Caco-2 (cell line): ENCODE measurements around the gene ADH1A. TPM values are rescaled to one million over a fixed set of nuclear protein-coding genes. Genes with fewer than 3 reads are reported as not detected.

Source experiments
- Bru-seq: library from RNA; stranded (reverse); fragments of 400-500 nt; gene quantifications from one replicate; lab custom pipeline; 2021; lab: Mats Ljungman, UMichigan
- BruChase-seq, 2 experiments: library from RNA; stranded (reverse); fragments of 400-500 nt; gene quantifications; one replicate each; lab custom pipeline; 2021; lab: Mats Ljungman, UMichigan
- BruUV-seq: library from RNA; stranded (reverse); fragments of 400-500 nt; replicated peaks from 2 replicates; lab custom pipeline; 2021; lab: Mats Ljungman, UMichigan
- CTCF ChIA-PET: fragments of 300-600 bp; sonication (Branson Sonifier 250); formaldehyde crosslinking; loops from one replicate; lab custom pipeline; 2022; ENCODE audit warnings: antibody characterized with exemption; lab: Charles Lee
- POLR2A ChIA-PET: fragments of 300-600 bp; sonication (Branson Sonifier 250); formaldehyde crosslinking; loops from one replicate; lab custom pipeline; 2022; ENCODE audit warnings: antibody characterized with exemption; lab: Charles Lee
- DNase-seq, 2 experiments: peaks; one replicate each; pipeline versions ENCODE4 v3.0.0 to v3.0.0-alpha.2; 2020 to 2022
- H3K27me3 ChIP-seq: replicated peaks from 2 replicates; pipeline ENCODE4 v1.6.0; 2011; ENCODE audit warnings: low read length; ENCODE audit not compliant: control insufficient read depth, insufficient read depth
- H3K36me3 ChIP-seq: 2 replicates; pipeline ENCODE4 v1.5.1; 2011; ENCODE audit warnings: low read length; ENCODE audit not compliant: control insufficient read depth, insufficient read depth
- H3K4me1 ChIP-seq: fragments of 250-450 bp; sonication (Bioruptor Pico); 2 replicates; pipeline ENCODE4 v1.5.1; 2020; ENCODE audit warnings: mild to moderate bottlenecking
- H3K4me3 ChIP-seq: 2 replicates; pipeline ENCODE4 v1.5.1; 2011; ENCODE audit warnings: low read depth, mild to moderate bottlenecking, control low read depth, low read length
- H3K9me3 ChIP-seq: fragments of 250-450 bp; sonication (Bioruptor Pico); 2 replicates; pipeline ENCODE4 v1.5.1; 2020; ENCODE audit warnings: mild to moderate bottlenecking, moderate library complexity
- H3K27ac Mint-ChIP-seq: one replicate; pipeline ENCODE4 v1.8.0; 2022; ENCODE audit warnings: mixed read lengths; ENCODE audit not compliant: unreplicated experiment
- H3K27me3 Mint-ChIP-seq: one replicate; pipeline ENCODE4 v1.8.0; 2022; ENCODE audit warnings: mixed read lengths; ENCODE audit not compliant: insufficient read depth, unreplicated experiment
- H3K36me3 Mint-ChIP-seq: one replicate; pipeline ENCODE4 v1.8.0; 2022; ENCODE audit warnings: mild to moderate bottlenecking, mixed read lengths; ENCODE audit not compliant: insufficient read depth, unreplicated experiment
- H3K4me1 Mint-ChIP-seq: one replicate; pipeline ENCODE4 v1.8.0; 2022; ENCODE audit warnings: low read depth, mixed read lengths; ENCODE audit not compliant: unreplicated experiment
- H3K4me3 Mint-ChIP-seq: one replicate; pipeline ENCODE4 v1.8.0; 2022; ENCODE audit warnings: mild to moderate bottlenecking, moderate library complexity, mixed read lengths; ENCODE audit not compliant: unreplicated experiment
- H3K9me3 Mint-ChIP-seq: one replicate; pipeline ENCODE4 v1.8.0; 2022; ENCODE audit warnings: mixed read lengths; ENCODE audit not compliant: unreplicated experiment
- intact Hi-C: fragments of 100-400 bp; cut with micrococcal nuclease; formaldehyde crosslinking; loops from one replicate; pipeline ENCODE4 v1.10.0; 2022; ENCODE audit not compliant: unreplicated experiment
- long read RNA-seq: library from polyadenylated mRNA; stranded (forward); transcript quantifications from one replicate; pipeline ENCODE4 v2.0.0, GENCODE V29; 2022
- total RNA-seq: library from RNA; stranded (reverse); gene quantifications from 2 replicates; pipeline ENCODE4 v1.2.3, GENCODE V29; 2022
- TF ChIP-seq, protein P1 (sequence below), 2 experiments: fragments of 200-600 bp in 1 of 2; IDR thresholded peaks; 1 replicate in 1 of 2; 2 replicates in 1 of 2; pipeline versions ENCODE4 v1.5.1 to v1.8.0; 2011 to 2022; ENCODE audit warnings: antibody characterized with exemption in 1 of 2, control low read depth in 1 of 2, inconsistent platforms in 1 of 2, low read depth in 1 of 2, low read length in 1 of 2, mild to moderate bottlenecking in 1 of 2, moderate library complexity in 1 of 2; ENCODE audit not compliant: insufficient read depth in 1 of 2, severe bottlenecking in 1 of 2, unreplicated experiment in 1 of 2

The ADH1A gene
- total RNA-seq, result not detected in 2 replicates
- Bru-seq, nascent RNA, result not detected
- not detected for BruChase-seq, experiment 1, labeled RNA remaining after a 2-hour chase
- BruChase-seq, experiment 2, labeled RNA remaining after a 6-hour chase, result not detected
- long read RNA-seq, result 0 reads

DNA sequence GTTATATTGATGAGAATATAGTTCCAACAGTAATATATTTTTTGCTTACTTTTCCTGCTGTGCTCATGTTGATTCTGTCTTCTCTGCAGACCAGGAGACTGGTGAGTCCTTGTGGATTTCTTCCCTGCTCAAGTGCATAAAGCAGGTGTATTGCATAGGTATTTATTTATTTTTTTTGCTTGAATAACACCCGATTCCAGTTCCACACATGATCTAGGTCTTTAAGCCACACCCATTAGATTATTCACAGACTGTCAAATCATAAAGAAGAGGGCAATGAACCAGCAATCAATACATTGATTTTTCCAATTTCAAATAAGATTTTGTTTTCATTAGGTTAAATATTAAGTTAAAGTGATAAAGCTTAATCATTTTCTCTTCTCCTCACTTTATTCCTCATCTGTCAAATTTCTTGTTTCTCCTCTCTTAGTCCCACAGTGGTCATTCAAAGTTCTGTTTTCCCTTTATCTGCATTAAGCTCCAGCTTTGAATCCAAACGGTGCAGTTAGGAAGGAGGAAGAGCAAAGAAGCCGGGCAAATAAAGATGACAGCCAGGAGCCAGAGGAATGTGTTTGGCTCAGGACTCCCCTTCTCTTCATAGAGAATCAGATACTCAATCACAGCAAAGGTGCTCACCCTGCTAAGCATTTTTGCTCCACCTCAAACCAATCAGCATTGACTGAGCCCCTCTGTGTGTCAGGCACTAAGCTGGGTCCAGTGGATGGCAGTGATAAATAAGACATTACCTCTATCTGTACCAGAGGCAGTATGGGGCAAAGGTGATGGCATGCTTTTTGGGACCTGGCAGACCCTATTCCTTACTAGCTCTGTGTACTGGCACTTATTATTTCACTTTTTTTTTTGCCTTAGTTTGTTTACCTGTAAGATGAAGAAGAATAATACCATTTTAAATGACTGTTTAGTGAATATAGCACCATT lies at the start of gene ADH1A:
Gene ADH1A, minus strand, starts transcription at position 138 of the 939 bp plus-strand sequence. Its CDS starts 71 bp downstream, at position 67.
- H3K36me3 ChIP-seq, result no peaks in the 10 kb centered on the region
- H3K4me1 Mint-ChIP-seq, result no peaks in the 10 kb centered on the region
- no TSS peak for BruUV-seq
- H3K4me3 Mint-ChIP-seq, result no peak within 1 kb of the TSS
- ChIA-PET POLR2A (no interaction called here), CTCF (no interaction called here)
- intact Hi-C loops, result no loop called here
- H3K9me3 ChIP-seq, result no peaks in the 10 kb centered on the region
- TF ChIP-seq, protein P1, sequence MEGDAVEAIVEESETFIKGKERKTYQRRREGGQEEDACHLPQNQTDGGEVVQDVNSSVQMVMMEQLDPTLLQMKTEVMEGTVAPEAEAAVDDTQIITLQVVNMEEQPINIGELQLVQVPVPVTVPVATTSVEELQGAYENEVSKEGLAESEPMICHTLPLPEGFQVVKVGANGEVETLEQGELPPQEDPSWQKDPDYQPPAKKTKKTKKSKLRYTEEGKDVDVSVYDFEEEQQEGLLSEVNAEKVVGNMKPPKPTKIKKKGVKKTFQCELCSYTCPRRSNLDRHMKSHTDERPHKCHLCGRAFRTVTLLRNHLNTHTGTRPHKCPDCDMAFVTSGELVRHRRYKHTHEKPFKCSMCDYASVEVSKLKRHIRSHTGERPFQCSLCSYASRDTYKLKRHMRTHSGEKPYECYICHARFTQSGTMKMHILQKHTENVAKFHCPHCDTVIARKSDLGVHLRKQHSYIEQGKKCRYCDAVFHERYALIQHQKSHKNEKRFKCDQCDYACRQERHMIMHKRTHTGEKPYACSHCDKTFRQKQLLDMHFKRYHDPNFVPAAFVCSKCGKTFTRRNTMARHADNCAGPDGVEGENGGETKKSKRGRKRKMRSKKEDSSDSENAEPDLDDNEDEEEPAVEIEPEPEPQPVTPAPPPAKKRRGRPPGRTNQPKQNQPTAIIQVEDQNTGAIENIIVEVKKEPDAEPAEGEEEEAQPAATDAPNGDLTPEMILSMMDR (IDR thresholded peaks at IDR 0.05; ENCODE audit: insufficient read depth in 1 of 2, low read depth in 1 of 2, low read length in 1 of 2, severe bottlenecking in 1 of 2, unreplicated experiment in 1 of 2), result no peak
- H3K36me3 Mint-ChIP-seq, result no peaks in the 10 kb centered on the region
- H3K4me1 ChIP-seq, result no peaks in the 10 kb centered on the region
- no peak for DNase-seq
- no peaks in the 10 kb centered on the region for H3K27me3 Mint-ChIP-seq
- H3K9me3 Mint-ChIP-seq, result peaks cover 12% of the 10 kb centered on the region
- H3K27ac Mint-ChIP-seq, result no peak within 1 kb of the TSS
- H3K27me3 ChIP-seq, result no peaks in the 10 kb centered on the region
- no peak within 1 kb of the TSS for H3K4me3 ChIP-seq

DNA sequence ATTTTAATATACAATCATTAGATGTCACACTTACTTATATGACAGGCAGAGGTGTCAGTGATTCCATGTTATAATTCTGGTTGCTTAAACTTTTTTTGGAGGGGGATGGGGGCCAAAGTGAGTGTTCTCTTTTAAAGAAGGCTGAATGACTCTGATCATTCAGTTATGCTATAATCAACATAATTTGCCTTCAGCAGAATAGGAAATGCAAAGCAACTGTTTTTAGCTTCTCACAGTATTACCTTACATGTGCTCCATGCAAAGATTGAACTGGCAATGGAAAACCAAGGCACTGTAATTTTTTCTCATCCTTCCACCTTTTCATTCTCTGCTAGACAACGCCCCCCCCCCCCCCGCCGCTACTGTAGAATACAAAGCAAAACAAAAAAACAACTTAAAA lies 48.4 kb upstream of the ADH1A start:
- no peak for DNase-seq
- ChIA-PET CTCF (no interaction called here), POLR2A (no interaction called here)
- Mint-ChIP-seq H3K4me1 (no peaks in the 10 kb centered on the region), H3K36me3 (no peaks in the 10 kb centered on the region), H3K27me3 (no peaks in the 10 kb centered on the region), H3K4me3 (no peak overlapping the region), H3K27ac (no peak overlapping the region), H3K9me3 (no peaks in the 10 kb centered on the region)
- Histone ChIP-seq H3K4me3 (no peak overlapping the region), H3K4me1 (no peaks in the 10 kb centered on the region), H3K27me3 (no peaks in the 10 kb centered on the region), H3K9me3 (no peaks in the 10 kb centered on the region), H3K36me3 (no peaks in the 10 kb centered on the region)
- intact Hi-C loops, result no loop called here
- no TSS peak for BruUV-seq
- TF ChIP-seq, protein P1 (IDR thresholded peaks at IDR 0.05; ENCODE audit: insufficient read depth in 1 of 2, low read depth in 1 of 2, low read length in 1 of 2, severe bottlenecking in 1 of 2, unreplicated experiment in 1 of 2), result no peak

DNA sequence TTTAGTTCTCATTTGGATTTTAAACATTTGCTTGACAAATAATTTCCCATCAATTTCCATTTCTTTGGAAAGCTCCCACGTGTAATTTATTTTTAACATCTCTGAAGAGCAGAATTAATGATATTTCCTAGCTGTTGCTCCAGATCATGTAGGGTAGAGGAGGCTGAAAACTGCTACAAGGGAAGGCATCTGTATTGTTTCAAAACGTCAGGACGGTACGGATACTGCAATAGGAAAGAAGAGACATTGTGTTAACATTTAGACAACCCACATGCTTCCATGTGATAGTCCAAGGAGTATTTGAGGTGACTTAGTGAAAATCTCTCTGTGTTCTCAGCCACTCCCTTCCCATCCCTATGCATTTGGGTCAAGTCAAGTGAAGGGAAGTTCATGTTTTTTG lies 45.8 kb upstream of the ADH1A start:
- Histone ChIP-seq H3K4me3 (no peak overlapping the region), H3K27me3 (no peaks in the 10 kb centered on the region), H3K9me3 (no peaks in the 10 kb centered on the region), H3K36me3 (no peaks in the 10 kb centered on the region), H3K4me1 (0 out of 2 replicates have a peak, but pooled peaks cover 5% of the 10 kb centered on the region)
- H3K4me3 Mint-ChIP-seq, result no peak overlapping the region
- H3K4me1 Mint-ChIP-seq, result no peaks in the 10 kb centered on the region
- H3K27me3 Mint-ChIP-seq, result no peaks in the 10 kb centered on the region
- TF ChIP-seq, protein P1 (IDR thresholded peaks at IDR 0.05; ENCODE audit: insufficient read depth in 1 of 2, low read depth in 1 of 2, low read length in 1 of 2, severe bottlenecking in 1 of 2, unreplicated experiment in 1 of 2), result no peak
- H3K36me3 Mint-ChIP-seq, result no peaks in the 10 kb centered on the region
- BruUV-seq, result no TSS peak
- intact Hi-C loops, result no loop called here
- H3K9me3 Mint-ChIP-seq, result peaks cover 13% of the 10 kb centered on the region
- ChIA-PET CTCF (no interaction called here), POLR2A (no interaction called here)
- no peak for DNase-seq
- H3K27ac Mint-ChIP-seq, result no peak overlapping the region
